ENCODE results near the gene SETSIP. TPM values are rescaled to one million over a fixed set of nuclear protein-coding genes. Genes with fewer than 3 reads are reported as not detected.

SETSIP gene
- total RNA-seq (not detected in 2 replicates), polyA plus RNA-seq (not detected in 2 replicates), polyA minus RNA-seq (not detected in 2 replicates)
- total RNA-seq (2013): 0.42 TPM

- Histone ChIP-seq H2AFZ (ENCODE audit: insufficient read depth, low read depth, low read length, poor library complexity, severe bottlenecking) (no peak within 1 kb of the TSS), H3K27ac (ENCODE audit: low read length in 2 of 2) (no peak within 1 kb of the TSS), H3K36me3 (replicated peaks in 1 of 2; ENCODE audit: control extremely low read depth in 1 of 2, control insufficient read depth in 1 of 2, extremely low read depth in 1 of 2, insufficient read depth in 2 of 2, low read length in 1 of 2) (no peaks in the 10 kb centered on the region), H3K9me3 (ENCODE audit: control extremely low read depth in 1 of 3, control insufficient read depth in 2 of 3, insufficient read depth in 1 of 3, low read length in 2 of 3) (no peaks in the 10 kb centered on the region), H3K4me2 (replicated peaks; ENCODE audit: low read depth, low read length, poor library complexity, severe bottlenecking) (no peak within 1 kb of the TSS), H3K4me3 (ENCODE audit: control extremely low read depth in 1 of 5, extremely low read depth in 1 of 5, insufficient read depth in 1 of 5, low read depth in 2 of 5, low read length in 4 of 5) (no peak within 1 kb of the TSS), H3K27me3 (replicated peaks in 1 of 4; ENCODE audit: control extremely low read depth in 1 of 4, control insufficient read depth in 3 of 4, insufficient read depth in 4 of 4, low read length in 3 of 4) (no peaks in the 10 kb centered on the region), H4K20me1 (ENCODE audit: control insufficient read depth, insufficient read depth, low read length, poor library complexity, severe bottlenecking) (no peaks in the 10 kb centered on the region), H3K79me2 (ENCODE audit: control insufficient read depth, insufficient read depth, low read length) (no peaks in the 10 kb centered on the region), H3K4me1 (ENCODE audit: control insufficient read depth in 2 of 2, insufficient read depth in 2 of 2, low read length in 2 of 2) (peaks cover 0 to 5% of the 10 kb centered on the region in 2 donors), H3K9ac (ENCODE audit: low read length) (no peak within 1 kb of the TSS)
- ATAC-seq (ENCODE audit: low read depth) (no peak), DNase-seq (no peak)
- Mint-ChIP-seq H3K4me1 (peaks cover 6% of the 10 kb centered on the region), H3K4me3 (no peak within 1 kb of the TSS), H3K27ac (no peak within 1 kb of the TSS), H3K27me3 (no peaks in the 10 kb centered on the region), H3K9me3 (ENCODE audit: insufficient read depth) (no peaks in the 10 kb centered on the region)
- POLR2A ChIA-PET: no interaction called here
- WGBS (ENCODE audit: insufficient coverage): 100% methylated on average over 1 of the region's 3 CpGs
- intact Hi-C loops (cut with micrococcal nuclease): no loop called here
- CTCF ChIA-PET: no interaction called here
- TF ChIP-seq EZH2 (IDR thresholded peaks at IDR 0.05; ENCODE audit: borderline replicate concordance, insufficient read depth, low read depth, low read length, poor library complexity, severe bottlenecking) (no peak), CTCF (IDR thresholded peaks at IDR 0.05) (no peak)
These were observed at the start of gene SETSIP for GRCh38 chr1:92075311-92075710. TSS of gene SETSIP (minus strand) at chr1:92075411. CDS start at chr1:92075411, 0 bp downstream.

- no peaks in the 10 kb centered on the region for H3K36me3 ChIP-seq (replicated peaks in 1 of 2; ENCODE audit: control extremely low read depth in 1 of 2, control insufficient read depth in 1 of 2, extremely low read depth in 1 of 2, insufficient read depth in 2 of 2, low read length in 1 of 2)
- no peak overlapping the region for H3K4me3 ChIP-seq (ENCODE audit: control extremely low read depth in 1 of 5, extremely low read depth in 1 of 5, insufficient read depth in 1 of 5, low read depth in 2 of 5, low read length in 4 of 5)
- no peak overlapping the region for H3K4me3 Mint-ChIP-seq
- H4K20me1 ChIP-seq (ENCODE audit: control insufficient read depth, insufficient read depth, low read length, poor library complexity, severe bottlenecking): no peaks in the 10 kb centered on the region
- H3K27me3 Mint-ChIP-seq: no peaks in the 10 kb centered on the region
- H3K27ac ChIP-seq (ENCODE audit: low read length in 2 of 2): no peak overlapping the region
- no peaks in the 10 kb centered on the region for H3K9me3 ChIP-seq (ENCODE audit: control extremely low read depth in 1 of 3, control insufficient read depth in 2 of 3, insufficient read depth in 1 of 3, low read length in 2 of 3)
- TF ChIP-seq EZH2 (IDR thresholded peaks at IDR 0.05; ENCODE audit: borderline replicate concordance, insufficient read depth, low read depth, low read length, poor library complexity, severe bottlenecking) (no peak), CTCF (IDR thresholded peaks at IDR 0.05) (no peak)
- H3K4me2 ChIP-seq (replicated peaks; ENCODE audit: low read depth, low read length, poor library complexity, severe bottlenecking): no peak overlapping the region
- intact Hi-C loops (cut with micrococcal nuclease): no loop called here
- no peak overlapping the region for H2AFZ ChIP-seq (ENCODE audit: insufficient read depth, low read depth, low read length, poor library complexity, severe bottlenecking)
- H3K9me3 Mint-ChIP-seq (ENCODE audit: insufficient read depth): no peaks in the 10 kb centered on the region
- ATAC-seq (ENCODE audit: low read depth): no peak
- WGBS (ENCODE audit: insufficient coverage): 19% methylated on average over 3 of the region's 3 CpGs
- no peaks in the 10 kb centered on the region for H3K79me2 ChIP-seq (ENCODE audit: control insufficient read depth, insufficient read depth, low read length)
- ChIA-PET CTCF (no interaction called here), POLR2A (no interaction called here)
- H3K4me1 ChIP-seq (ENCODE audit: control insufficient read depth in 2 of 2, insufficient read depth in 2 of 2, low read length in 2 of 2): no peaks in the 10 kb centered on the region
- no peaks in the 10 kb centered on the region for H3K4me1 Mint-ChIP-seq
- H3K9ac ChIP-seq (ENCODE audit: low read length): no peak overlapping the region
- no peak overlapping the region for H3K27ac Mint-ChIP-seq
- no peaks in the 10 kb centered on the region for H3K27me3 ChIP-seq (replicated peaks in 1 of 4; ENCODE audit: control extremely low read depth in 1 of 4, control insufficient read depth in 3 of 4, insufficient read depth in 4 of 4, low read length in 3 of 4)
- no peak for DNase-seq
These were observed 48.7 kb upstream of the SETSIP start for GRCh38 chr1:92123868-92124267.

Data from B cell (primary cell).